Body of pancreas (tissue), 4 donors: ENCODE measurements around the gene MAGI1.
A peak's percentile ranks its signal among the peaks of the same experiment; 100 is the strongest.

Experiments used
- CTCF ChIP-seq, 7 experiments: fragments of 450-650 bp in 4 of 7; fragments of 200-600 bp in 3 of 7; sonication (generic) in 3 of 7; IDR thresholded peaks; one replicate each; pipeline ENCODE4 v1.5.1; 2016 to 2019; ENCODE audit warnings: antibody characterized with exemption in 7 of 7
- POLR2A ChIP-seq, 3 donors: fragments of 450-650 bp; IDR thresholded peaks; one replicate each; pipeline ENCODE4 v1.6.1; 2016; ENCODE audit warnings: antibody characterized with exemption in 3 of 3, mild to moderate bottlenecking in 2 of 3

- TF ChIP-seq CTCF (IDR thresholded peaks at IDR 0.05) (peak; percentile 30 to 77 (median 69)), POLR2A (IDR thresholded peaks at IDR 0.05) (no peak)
These were observed 253.6 kb downstream of the MAGI1 start for GRCh38 chr3:65785065-65785645.
